SU-DHL-6 (cell line): ENCODE results near the gene SLC9A7.
"Not testable (repeated sequence)": the region's sequence is repeated elsewhere in the genome, so short reads cannot be mapped to it uniquely, and the experiment has no call there.

ENCODE experiments used
- H2AFZ ChIP-seq: fragments of 200-600 bp; sonication (generic); 2 replicates; pipeline ENCODE4 v1.6.1; 2014; ENCODE audit warnings: low read depth, mild to moderate bottlenecking, moderate library complexity, mixed read lengths, antibody characterized with exemption, low read length; ENCODE audit not compliant: severe bottlenecking
- H3F3A ChIP-seq: fragments of 200-600 bp; shearing (Covaris generic); 2 replicates; pipeline ENCODE4 v1.6.0; 2016; ENCODE audit warnings: antibody characterized with exemption, mild to moderate bottlenecking; ENCODE audit not compliant: insufficient read depth
- H3K27ac ChIP-seq: fragments of 200-600 bp; sonication (generic); 2 replicates; pipeline ENCODE4 v1.5.1; 2016; ENCODE audit warnings: low read depth, mild to moderate bottlenecking, low read length, moderate library complexity, mixed read lengths
- H3K27me3 ChIP-seq: fragments of 200-600 bp; sonication (generic), shearing (Covaris generic); 2 replicates; pipeline ENCODE4 v1.6.0; 2014; ENCODE audit warnings: mild to moderate bottlenecking, low read length
- H3K36me3 ChIP-seq: fragments of 200-600 bp; sonication (generic); 2 replicates; pipeline ENCODE4 v1.6.1; 2014; ENCODE audit warnings: mild to moderate bottlenecking, low read length, mixed read lengths
- H3K4me2 ChIP-seq: fragments of 300-600, 200-600 bp; shearing (Covaris generic), sonication (generic); 2 replicates; pipeline ENCODE4 v1.6.0; 2014; ENCODE audit warnings: low read length, low read depth, mild to moderate bottlenecking; ENCODE audit not compliant: poor library complexity, severe bottlenecking
- H3K4me3 ChIP-seq: fragments of 200-600 bp; sonication (generic); 2 replicates; pipeline ENCODE4 v1.5.1; 2014; ENCODE audit warnings: antibody characterized with exemption, low read length, mild to moderate bottlenecking, mixed read lengths; ENCODE audit not compliant: insufficient read depth, poor library complexity, severe bottlenecking
- H3K79me2 ChIP-seq: fragments of 200-600 bp; sonication (generic); 2 replicates; pipeline ENCODE4 v1.6.1; 2014; ENCODE audit warnings: mild to moderate bottlenecking, low read length, moderate library complexity; ENCODE audit not compliant: insufficient read depth
- H3K9ac ChIP-seq: fragments of 200-600 bp; sonication (generic); 2 replicates; pipeline ENCODE4 v1.7.0; 2014; ENCODE audit warnings: mild to moderate bottlenecking, low read length
- H3K9me2 ChIP-seq: fragments of 200-600 bp; sonication (generic); replicated peaks from 2 replicates; pipeline ENCODE4 v1.6.1; 2014; ENCODE audit warnings: low read length; ENCODE audit not compliant: insufficient read depth
- H3K9me3 ChIP-seq: fragments of 200-600 bp; sonication (generic); 2 replicates; pipeline ENCODE4 v1.6.1; 2014; ENCODE audit warnings: low read length, mixed read lengths; ENCODE audit not compliant: insufficient read depth
- H4K20me1 ChIP-seq: fragments of 200-600 bp; sonication (generic); 2 replicates; pipeline ENCODE4 v1.6.1; 2014; ENCODE audit warnings: low read depth, mild to moderate bottlenecking, antibody characterized with exemption, low read length, moderate library complexity, mixed read lengths
- EZH2phosphoT487 ChIP-seq: fragments of 200-600 bp; sonication (generic), shearing (Covaris generic); conservative IDR thresholded peaks from 2 replicates; pipeline ENCODE4 v1.6.1; 2018; ENCODE audit warnings: mild to moderate bottlenecking, antibody characterized with exemption, low read length, moderate library complexity, mixed read lengths
- TF ChIP-seq, protein P1 (sequence below): fragments of 200-600 bp; sonication (generic); IDR thresholded peaks from one replicate; pipeline ENCODE4 v1.5.1; 2017; ENCODE audit warnings: antibody characterized with exemption, mild to moderate bottlenecking, low read length, moderate library complexity; ENCODE audit not compliant: insufficient read depth, poor library complexity, severe bottlenecking

Gene SLC9A7

DNA sequence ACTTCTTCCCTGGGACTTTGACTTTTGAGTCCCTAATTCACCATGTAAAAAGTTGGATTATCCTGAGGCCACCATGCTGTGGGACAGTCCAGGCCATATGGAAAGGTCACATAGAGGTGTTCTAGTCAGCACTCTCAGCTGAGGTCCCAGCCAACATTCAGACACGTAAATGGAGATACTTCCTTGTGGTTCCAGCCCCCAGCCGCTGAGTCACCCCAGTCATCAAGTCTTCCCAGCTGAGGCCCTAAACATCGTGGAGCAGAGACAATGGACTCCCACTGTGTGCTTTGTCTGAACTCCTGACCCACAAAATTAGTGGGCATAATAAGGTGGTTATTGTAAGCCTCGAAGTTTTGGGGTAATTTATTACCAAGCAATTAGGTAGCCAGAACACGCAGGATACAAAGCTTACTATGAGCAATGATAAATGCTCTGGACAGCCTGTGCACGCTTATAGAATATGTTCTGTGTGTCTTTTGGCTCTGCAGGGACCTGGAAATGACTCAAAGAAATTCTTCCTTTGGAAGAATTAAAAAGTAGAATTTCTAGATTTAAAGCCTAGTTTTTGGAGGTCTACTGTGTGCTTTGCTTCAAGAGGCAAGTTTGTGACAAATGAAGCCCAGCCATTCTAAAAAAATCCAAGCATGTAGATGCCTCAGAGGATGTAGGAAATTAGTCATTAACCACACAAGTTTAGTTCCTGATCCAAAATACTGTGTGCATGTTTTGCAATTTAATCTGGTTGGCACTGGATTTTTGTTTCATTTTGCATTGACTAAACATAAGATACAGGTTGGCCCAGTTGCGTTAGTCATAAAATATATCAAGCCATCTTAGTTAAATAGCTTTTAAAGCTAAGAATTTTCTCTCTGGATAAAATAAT, 33.2 kb upstream of the SLC9A7 start:
- no peak overlapping the region for H2AFZ ChIP-seq
- no peaks in the 10 kb centered on the region for H4K20me1 ChIP-seq
- H3K27me3 ChIP-seq = no peaks in the 10 kb centered on the region
- H3K4me2 ChIP-seq = no peak overlapping the region
- H3K36me3 ChIP-seq = no peaks in the 10 kb centered on the region
- no peaks in the 10 kb centered on the region for H3K9me3 ChIP-seq
- no peak overlapping the region for H3K4me3 ChIP-seq
- H3F3A ChIP-seq = no peaks in the 10 kb centered on the region
- H3K79me2 ChIP-seq = no peaks in the 10 kb centered on the region
- H3K9me2 ChIP-seq = no peaks in the 10 kb centered on the region
- TF ChIP-seq, protein P1, sequence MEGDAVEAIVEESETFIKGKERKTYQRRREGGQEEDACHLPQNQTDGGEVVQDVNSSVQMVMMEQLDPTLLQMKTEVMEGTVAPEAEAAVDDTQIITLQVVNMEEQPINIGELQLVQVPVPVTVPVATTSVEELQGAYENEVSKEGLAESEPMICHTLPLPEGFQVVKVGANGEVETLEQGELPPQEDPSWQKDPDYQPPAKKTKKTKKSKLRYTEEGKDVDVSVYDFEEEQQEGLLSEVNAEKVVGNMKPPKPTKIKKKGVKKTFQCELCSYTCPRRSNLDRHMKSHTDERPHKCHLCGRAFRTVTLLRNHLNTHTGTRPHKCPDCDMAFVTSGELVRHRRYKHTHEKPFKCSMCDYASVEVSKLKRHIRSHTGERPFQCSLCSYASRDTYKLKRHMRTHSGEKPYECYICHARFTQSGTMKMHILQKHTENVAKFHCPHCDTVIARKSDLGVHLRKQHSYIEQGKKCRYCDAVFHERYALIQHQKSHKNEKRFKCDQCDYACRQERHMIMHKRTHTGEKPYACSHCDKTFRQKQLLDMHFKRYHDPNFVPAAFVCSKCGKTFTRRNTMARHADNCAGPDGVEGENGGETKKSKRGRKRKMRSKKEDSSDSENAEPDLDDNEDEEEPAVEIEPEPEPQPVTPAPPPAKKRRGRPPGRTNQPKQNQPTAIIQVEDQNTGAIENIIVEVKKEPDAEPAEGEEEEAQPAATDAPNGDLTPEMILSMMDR = no peak
- TF ChIP-seq EZH2phosphoT487 = no peak
- H3K9ac ChIP-seq = no peak overlapping the region
- H3K27ac ChIP-seq = no peak overlapping the region

DNA sequence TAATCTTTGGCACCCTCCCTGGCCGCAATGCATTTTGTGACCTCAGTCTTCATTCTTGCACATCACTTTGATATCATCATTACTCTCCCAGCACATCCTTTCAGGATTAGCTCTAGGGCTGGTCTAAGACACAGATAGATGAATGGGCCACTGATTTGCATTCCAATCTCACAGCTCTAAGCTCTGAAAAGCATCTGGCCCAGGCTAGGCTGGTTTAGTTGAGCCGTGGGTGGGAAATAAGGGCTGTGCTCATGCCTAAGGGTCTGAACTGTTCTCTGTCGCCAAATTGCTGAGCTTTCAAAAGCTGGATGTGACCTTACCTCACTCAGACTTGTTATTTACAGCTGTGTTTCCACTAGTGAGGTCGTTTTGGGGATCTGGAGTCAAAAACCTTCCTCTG, 30.0 kb upstream of the SLC9A7 start:
- Histone ChIP-seq H3K4me3 (no peak overlapping the region), H3K9me2 (no peaks in the 10 kb centered on the region), H3K79me2 (no peaks in the 10 kb centered on the region), H3K9me3 (no peaks in the 10 kb centered on the region), H3K27me3 (no peaks in the 10 kb centered on the region), H3K9ac (no peak overlapping the region), H4K20me1 (no peaks in the 10 kb centered on the region), H3K36me3 (no peaks in the 10 kb centered on the region), H3F3A (no peaks in the 10 kb centered on the region), H2AFZ (no peak overlapping the region), H3K4me2 (no peak overlapping the region), H3K27ac (no peak overlapping the region)
- TF ChIP-seq EZH2phosphoT487 = no peak
- TF ChIP-seq, protein P1 = no peak

DNA sequence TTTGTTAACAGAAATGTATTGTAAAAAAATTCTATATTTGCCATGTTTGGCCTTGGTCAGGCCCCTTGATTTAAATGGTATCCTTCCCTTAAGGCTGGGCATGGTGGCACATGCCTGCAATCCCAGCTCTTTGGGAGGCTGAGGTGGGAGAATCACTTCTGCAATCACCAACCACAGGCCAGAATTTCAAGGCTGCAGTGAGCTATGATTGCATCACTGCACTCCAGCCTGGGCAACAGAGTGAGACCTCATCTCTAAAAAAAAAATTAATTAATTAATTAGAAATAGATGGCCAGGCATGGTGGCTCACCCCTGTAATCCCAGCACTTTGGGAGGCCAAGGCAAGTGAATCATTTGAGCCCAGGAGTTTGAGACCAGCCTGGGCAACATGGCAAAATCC, 25.5 kb upstream of the SLC9A7 start:
- not testable (repeated sequence) for H3K27me3 ChIP-seq, H4K20me1 ChIP-seq, H3K27ac ChIP-seq, H3K79me2 ChIP-seq, H3K9me3 ChIP-seq, H3K4me3 ChIP-seq, H2AFZ ChIP-seq, H3K36me3 ChIP-seq, H3K9me2 ChIP-seq, H3K9ac ChIP-seq, H3K4me2 ChIP-seq, H3F3A ChIP-seq

DNA sequence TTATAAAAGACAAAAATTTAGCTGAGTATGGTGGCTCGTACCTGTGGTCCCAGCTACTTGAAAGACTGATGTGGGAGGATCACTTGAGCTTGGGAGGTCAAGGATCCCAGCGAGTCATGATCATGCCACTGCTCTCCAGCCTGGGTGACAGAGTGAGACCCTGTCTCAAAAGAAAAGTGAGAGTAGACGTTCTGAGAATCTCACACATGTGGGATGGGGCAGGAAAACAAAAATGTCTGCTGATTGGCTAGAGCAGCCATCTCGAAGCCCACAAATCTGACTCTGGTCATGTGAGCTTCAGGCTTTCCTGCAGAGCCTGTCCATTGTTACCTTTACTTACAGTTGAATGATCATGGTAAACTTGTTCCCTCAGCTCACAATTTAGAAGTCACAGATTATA, 23.1 kb upstream of the SLC9A7 start:
- Histone ChIP-seq H3K79me2 (no peaks in the 10 kb centered on the region), H3K4me2 (no peak overlapping the region), H3K27ac (no peak overlapping the region), H3K9me2 (no peaks in the 10 kb centered on the region), H3K9ac (no peak overlapping the region), H2AFZ (no peak overlapping the region), H3K9me3 (no peaks in the 10 kb centered on the region), H3K36me3 (no peaks in the 10 kb centered on the region), H3K4me3 (no peak overlapping the region), H4K20me1 (no peaks in the 10 kb centered on the region), H3F3A (no peaks in the 10 kb centered on the region), H3K27me3 (no peaks in the 10 kb centered on the region)
- TF ChIP-seq, protein P1 = no peak
- no peak for TF ChIP-seq EZH2phosphoT487
